HG02678 (cell line): ENCODE data around the gene CDIP1.

Experiments
- ATAC-seq: cut with Tn5 transposase; IDR thresholded peaks from one replicate; pipeline ENCODE4 v1.9.1; 2021; ENCODE audit warnings: mild to moderate bottlenecking, moderate library complexity; ENCODE audit not compliant: unreplicated experiment

CDIP1 gene

GRCh38 chr16:4494746-4495490, 43.7 kb downstream of the CDIP1 start:
- ATAC-seq, result no peak

- ATAC-seq, result no peak
Observed at GRCh38 chr16:4491898-4492297, 46.7 kb downstream of the CDIP1 start.

- ATAC-seq, result no peak
Observed at GRCh38 chr16:4489030-4489429, 49.5 kb downstream of the CDIP1 start.

GRCh38 chr16:4488499-4488967, 50.0 kb downstream of the CDIP1 start:
- ATAC-seq, result no peak

DNA sequence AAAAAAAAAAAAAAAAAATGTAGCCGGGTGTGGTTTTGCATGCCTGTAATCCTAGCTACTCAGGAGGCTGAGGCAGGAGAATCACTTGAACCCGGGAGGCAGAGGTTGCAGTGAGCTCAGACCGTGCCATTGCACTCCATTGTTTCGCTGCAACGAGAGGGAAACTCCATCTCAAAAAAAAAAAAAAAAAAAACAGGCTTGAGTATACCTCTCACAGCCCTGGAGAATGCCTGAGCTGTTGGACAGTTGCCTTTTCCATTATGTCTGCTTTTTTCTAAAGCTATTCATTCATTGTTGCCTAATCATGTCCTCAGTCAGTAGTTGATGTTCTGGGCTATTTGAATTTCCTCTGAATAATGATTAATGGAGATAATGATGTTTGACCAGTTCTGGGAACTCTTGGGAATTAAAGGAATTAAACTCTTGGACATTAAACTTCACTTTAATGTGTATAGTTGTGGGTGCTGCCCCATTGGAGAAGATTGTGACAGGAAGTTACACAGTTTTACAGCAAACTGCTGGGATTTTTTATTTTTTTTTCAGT, 50.5 kb downstream of the CDIP1 start:
- no peak for ATAC-seq

DNA sequence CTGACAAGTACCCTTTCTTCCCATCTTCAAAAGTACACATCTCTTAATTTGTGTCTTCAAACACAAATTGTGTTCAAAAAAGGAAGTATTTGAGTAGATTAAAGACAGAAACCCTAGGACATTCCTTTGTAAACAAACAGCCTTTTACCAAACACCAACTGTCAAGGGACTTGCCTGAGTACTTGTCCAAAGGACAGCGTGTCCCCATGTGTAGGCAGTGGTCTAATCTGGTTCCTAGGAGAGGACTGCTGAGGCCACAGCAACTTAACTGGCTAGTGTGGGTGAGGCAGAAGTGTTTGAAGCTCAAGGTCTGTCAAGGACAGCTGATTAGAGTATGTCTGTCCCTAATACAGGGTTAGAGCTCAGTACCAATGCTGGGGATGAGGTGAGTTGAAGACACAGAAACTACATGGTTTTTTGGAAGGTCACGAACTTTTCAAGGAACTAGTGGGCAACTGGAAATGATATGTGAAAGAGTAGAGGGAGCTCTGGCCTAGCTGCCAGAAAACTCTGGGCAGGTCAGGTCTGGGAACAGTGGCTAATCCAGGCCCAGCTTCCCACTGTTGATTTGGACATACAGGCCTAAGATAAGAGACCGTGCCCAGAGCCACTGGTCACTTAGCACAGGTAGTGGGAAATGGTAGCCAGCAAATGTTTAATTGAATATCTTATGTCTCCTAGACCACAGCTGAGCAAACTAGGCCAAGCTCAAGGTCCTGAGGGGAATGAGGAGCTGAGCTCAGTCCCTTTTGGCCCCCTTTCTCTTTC, 52.3 kb downstream of the CDIP1 start:
- no peak for ATAC-seq

DNA sequence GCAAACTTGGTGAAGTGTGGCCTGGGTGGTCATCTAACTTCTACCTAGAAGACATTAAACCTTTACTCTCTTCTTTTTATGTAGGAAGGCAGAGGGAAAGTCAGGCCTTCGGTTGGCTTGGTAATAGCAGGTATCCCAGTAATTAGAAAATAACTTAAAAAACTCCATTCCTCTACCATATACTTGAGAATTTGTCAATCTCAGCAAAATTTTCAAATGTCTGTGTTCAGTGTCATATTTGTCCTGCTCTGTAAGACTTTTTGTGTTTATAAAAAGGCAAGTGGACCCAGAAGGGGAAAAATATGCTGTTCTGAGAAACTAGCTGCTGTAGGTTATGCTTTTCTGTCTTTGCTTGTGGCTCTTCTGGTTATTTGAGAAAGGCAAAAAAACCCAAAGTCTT, 56.6 kb downstream of the CDIP1 start:
- ATAC-seq, result no peak

DNA sequence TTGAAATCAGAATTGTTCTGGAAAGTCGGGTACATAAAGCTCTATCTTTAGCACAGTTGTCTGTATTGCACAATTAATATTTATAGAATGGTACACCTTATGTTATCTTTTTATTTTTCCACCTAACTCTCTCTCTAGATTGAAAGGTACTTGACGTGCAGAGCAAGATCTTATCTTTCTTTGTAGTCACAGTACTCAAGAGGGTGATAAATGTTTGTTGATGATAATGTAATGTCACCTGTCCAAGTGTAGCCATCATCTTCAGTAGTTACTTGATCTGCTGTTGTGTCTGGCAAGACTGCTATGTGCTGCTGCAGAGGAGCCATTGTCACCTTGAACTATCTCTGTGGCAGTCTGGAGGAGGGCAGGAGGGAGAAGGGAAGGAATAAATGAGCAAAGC, 57.0 kb downstream of the CDIP1 start:
- ATAC-seq, result no peak

DNA sequence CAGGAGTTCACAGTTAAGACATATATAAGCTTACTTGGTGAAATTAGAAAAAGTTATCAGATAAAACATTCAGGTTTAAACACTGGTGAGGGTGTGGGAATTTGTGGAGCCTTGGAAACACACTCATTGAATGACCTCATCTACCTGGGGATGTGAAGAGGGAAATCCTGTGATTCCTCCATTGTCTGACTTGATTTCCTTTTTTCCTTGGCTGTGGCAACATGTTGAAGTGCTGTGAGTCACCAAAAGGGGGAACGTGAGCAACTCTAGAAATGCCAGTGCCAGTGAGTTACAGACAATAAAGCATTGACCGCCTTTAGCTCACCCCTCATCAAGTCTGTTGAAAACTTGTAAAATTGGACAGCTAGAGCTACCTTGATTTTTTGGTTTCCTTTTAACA, 60.6 kb downstream of the CDIP1 start:
- no peak for ATAC-seq

- ATAC-seq, result peak; percentile 87
Observed at GRCh38 chr16:4475880-4476788, 62.4 kb downstream of the CDIP1 start, which contains the start of gene HMOX2. TSS of gene HMOX2 (plus strand) at chr16:4476398. CDS start at chr16:4505525, 29,127 bp downstream.

GRCh38 chr16:4474192-4474961, 64.2 kb downstream of the CDIP1 start, which contains the start of gene NMRAL1:
TSS of gene NMRAL1 (minus strand) at chr16:4474625. CDS start at chr16:4474132, 493 bp downstream.
- ATAC-seq, result peak; percentile 46

DNA sequence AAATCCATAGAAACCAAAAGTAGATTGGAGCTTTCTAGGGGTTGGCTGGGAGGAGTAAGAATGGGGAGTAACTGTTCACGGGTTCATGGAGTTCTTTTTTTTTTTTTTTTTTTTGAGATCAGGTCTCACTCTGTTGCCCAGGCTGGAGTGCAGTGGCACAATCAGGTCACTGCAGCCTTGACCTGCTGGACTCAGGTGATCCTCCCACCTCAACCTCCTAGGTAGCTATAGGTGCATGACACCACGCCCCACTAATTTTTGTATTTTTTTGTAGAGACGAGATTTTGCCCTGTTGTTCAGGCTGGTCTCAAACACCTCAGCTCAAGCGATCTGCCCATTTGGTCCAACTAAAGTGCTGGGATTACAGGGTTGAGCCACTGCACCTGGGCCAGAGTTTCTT, 65.7 kb downstream of the CDIP1 start:
- no peak for ATAC-seq

- ATAC-seq, result no peak
Observed at GRCh38 chr16:4471869-4472268, 66.7 kb downstream of the CDIP1 start.

DNA sequence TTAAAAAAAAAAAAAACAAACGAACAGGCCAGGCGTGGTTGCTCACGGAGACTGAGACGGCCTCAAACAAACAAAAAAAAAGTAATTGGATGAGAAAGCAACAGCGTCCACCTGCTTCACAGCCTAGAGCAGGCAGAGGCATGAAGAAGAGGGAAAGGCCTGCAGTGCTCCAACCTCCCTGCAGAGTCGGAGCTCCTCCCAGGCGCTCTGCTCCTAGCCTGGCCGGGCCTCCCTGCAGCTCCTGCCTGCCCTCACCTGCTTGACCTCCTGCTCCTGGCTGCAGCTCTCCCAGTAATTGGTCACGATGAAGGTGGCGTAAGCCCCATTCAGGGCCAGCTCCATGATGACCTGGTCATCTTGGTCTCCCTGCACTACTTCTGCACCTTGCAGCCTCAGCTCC, 69.6 kb downstream of the CDIP1 start:
- ATAC-seq, result no peak

DNA sequence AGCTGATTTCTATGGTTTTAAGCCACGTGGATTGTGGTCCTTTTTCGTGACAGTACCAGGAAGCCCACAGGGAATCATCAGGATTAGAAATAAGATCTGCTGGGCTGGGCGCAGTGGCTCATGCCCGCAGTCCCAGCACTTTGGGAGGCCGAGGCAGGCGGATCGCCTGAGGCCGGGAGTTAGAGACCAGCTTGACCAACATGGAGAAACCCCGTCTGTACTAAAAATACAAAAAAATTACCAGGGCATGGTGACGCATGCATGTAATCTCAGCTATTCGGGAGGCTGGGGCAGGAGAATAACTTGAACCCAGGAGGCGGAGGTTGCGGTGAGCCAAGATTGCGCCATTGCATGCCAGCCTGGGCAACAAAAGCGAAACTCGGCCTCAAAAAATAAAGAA, 70.7 kb downstream of the CDIP1 start:
- no peak for ATAC-seq

DNA sequence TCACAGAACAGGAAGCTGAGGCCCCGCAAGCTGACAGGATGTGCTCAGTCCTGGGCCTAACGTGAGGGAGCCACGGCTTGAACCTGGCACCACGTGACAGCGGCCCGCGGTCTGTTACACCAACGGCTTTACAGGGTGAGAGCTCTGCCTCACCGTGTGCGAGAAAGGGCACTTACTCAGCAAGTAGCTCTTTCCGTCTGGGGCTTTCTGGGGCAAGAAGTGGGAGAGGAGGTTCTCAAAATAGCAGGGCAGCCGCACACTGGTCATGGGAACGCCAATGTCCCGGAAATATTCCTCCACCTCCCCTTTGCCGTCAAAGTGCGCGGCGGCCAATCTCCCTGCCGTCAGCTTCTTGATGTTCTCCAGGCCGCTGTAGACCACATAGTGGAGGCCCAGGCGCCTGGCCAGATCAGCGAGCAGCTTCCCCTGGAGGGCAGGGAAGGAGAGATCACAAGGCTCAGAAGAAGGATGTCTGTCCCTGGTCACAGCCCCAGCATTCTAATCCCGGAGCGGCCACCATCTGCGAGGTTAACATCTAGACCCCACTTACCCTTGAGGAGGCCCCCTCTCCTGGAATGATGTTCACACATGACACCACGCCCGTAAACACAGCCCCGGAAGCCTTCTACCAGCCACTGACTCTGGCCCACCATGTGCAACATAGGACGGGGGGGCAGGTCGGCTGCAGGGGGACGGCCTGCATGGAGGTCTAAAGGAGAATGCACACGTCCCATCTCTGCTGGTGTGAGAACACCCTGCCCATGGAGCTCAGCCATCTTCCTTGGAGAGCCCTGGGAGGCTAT, 72.4 kb downstream of the CDIP1 start:
- ATAC-seq, result no peak

DNA sequence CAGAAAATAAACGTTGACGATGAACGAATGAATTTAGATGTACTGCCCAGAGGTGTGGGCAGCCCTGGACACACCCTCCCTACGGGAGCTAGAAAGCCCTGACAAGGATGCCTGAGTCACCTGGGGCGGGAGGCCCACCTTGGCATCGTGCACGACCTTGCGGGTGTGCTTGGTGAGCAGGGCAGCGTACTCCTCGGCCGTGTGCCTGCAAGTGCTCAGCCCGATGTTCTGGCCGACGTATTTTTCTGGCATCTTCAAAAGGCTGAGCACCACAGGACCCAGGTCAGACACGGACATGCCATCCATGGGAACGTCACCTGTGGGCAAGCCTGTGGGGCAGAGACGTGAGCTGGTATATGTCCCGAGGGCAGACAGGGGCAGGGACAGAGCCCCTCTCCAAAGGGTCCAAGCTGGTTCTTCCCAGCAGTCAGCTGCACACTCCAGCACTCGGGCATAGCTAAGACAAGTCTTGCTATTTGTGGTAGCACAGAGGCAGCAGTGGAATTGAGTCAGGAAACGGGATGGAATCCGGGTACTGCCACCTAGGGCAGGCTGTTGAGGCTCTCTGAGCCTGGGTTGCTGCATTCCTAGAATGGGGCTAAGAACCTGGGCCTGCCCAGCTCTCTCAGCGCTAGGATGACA, 74.9 kb downstream of the CDIP1 start:
- no peak for ATAC-seq

DNA sequence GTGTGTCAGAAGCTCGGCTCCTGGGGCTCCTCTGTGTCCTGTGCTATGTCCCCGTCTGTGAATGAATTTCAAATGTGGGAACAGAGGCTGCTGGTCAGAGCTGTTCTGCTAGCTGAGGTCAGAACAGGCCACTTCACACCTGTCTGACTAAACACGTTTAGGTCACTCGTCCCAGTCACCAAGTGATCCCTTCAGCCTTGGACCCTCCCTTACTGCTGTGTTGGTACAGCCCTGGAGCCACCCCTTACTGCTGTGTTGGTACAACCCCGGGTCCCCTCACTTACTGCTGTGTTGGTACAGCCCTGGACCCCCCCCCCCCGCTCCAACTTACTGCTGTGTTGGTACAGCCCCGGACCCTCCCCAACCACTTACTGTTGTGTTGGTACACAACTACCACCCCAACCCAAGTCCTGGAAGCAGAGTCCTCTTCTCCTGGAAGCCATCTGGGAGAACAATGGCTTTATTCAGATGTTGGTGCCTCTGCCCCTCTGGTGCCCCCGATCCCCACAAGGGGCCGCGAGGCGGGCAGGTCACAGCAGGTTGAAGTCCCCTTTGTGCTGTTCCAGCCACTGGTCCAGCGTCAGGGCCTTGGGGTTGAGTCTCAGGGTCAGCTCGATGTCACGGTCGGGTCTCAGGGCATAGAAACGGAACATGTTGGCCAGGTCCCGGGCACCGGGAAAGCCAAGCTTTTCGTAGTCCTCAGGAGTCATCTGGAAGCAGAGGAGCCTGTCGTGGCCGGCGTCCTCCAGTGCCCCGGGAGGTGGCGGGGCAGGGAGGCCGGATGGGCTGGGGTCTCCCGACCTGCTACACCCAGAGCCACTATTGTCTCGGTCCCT, 77.1 kb downstream of the CDIP1 start:
- no peak for ATAC-seq
